ENCODE results near the gene ME3. TPM values are rescaled to one million over a fixed set of nuclear protein-coding genes. Genes with fewer than 3 reads are reported as not detected.

The ME3 gene
- total and polyA plus RNA-seq, 7 experiments from 2014 or later, result 0.48 to 13.7 (median 6.4) TPM

DNA sequence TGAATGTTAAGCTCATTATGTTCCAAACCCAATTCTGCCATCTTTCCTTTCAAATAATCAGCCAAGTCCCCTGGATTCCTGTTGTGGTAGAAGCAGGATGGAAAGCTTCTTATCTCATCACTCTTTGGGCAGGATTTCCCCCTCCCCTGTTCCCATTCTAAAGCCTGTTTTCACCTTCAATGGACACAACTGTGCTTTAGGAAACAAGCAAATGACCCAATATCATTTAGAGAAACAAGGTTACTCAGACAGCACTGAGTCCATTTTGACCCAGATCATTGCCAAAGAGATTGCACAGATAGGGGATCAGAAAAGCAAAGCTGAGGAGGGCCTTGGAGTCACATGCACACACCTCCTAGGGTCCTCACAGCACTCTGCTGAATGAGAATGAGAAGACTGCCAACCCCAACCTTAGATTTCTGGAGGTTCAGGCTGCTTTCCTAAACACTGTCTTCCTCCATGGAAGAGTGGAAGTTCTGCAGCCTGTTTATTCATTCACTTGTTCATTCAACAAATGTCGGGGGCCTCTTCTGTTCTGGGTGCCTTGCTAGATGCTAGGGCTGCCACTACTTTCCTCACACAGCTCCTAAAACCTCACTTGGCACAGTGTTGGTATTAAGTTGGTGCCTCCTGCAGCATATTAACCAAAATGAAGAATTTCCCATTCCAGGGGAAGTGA is 95.3 kb downstream of the ME3 start:
- DNase-seq (no peak), ATAC-seq (no peak)
- Histone ChIP-seq H3K9me3 (ENCODE audit: control insufficient read depth in 2 of 3, low read length in 3 of 3) (no peaks in the 10 kb centered on the region), H3K27me3 (ENCODE audit: control insufficient read depth in 2 of 2, insufficient read depth in 2 of 2, low read length in 2 of 2) (no peaks in the 10 kb centered on the region), H3K4me3 (ENCODE audit: low read length) (no peak overlapping the region), H3K4me1 (ENCODE audit: control insufficient read depth in 2 of 2, insufficient read depth in 2 of 2, low read length in 2 of 2) (no peaks in the 10 kb centered on the region), H3K27ac (ENCODE audit: low read depth, low read length) (no peak overlapping the region), H3K36me3 (ENCODE audit: control insufficient read depth in 2 of 3, insufficient read depth in 3 of 3, low read length in 3 of 3) (no peaks in the 10 kb centered on the region)
- Mint-ChIP-seq H3K27me3 (peaks cover 0 to 3% (median 0%) of the 10 kb centered on the region in 5 donors), H3K27ac (no peak overlapping the region), H3K9me3 (no peaks in the 10 kb centered on the region), H3K36me3 (no peaks in the 10 kb centered on the region), H3K4me3 (no peak overlapping the region), H3K4me1 (peaks cover 0 to 3% (median 0%) of the 10 kb centered on the region in 7 donors)
- intact Hi-C loops (cut with micrococcal nuclease), result no loop called here
- POLR2A ChIA-PET, result no interaction called here
- CTCF ChIA-PET, result no interaction called here

DNA sequence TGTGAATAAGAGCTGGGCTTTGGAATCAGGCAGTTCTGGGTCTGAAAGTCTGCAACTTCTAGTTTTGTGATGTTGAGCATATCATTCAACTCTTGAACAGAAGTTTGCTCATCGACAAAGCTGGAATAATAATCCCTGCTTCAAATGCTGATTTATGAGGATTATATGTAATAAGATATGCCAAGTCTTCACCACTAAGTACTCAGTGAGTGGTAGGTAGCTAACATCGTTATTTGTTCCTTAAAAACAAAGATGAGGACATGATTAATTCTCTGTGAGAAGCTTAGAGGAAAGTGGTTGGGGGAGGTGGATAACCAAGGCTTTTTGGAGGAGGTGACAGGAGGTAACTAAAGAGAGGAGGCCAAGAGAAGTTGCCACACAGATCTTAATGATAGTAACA is 96.5 kb downstream of the ME3 start:
- H3K4me3 ChIP-seq (ENCODE audit: low read length), result no peak overlapping the region
- no peaks in the 10 kb centered on the region for H3K36me3 Mint-ChIP-seq
- no peaks in the 10 kb centered on the region for H3K36me3 ChIP-seq (ENCODE audit: control insufficient read depth in 2 of 3, insufficient read depth in 3 of 3, low read length in 3 of 3)
- no peak overlapping the region for H3K27ac ChIP-seq (ENCODE audit: low read depth, low read length)
- intact Hi-C loops (cut with micrococcal nuclease), result no loop called here
- peaks cover 0 to 3% (median 0%) of the 10 kb centered on the region in 5 donors for H3K27me3 Mint-ChIP-seq
- H3K4me1 ChIP-seq (ENCODE audit: control insufficient read depth in 2 of 2, insufficient read depth in 2 of 2, low read length in 2 of 2), result no peaks in the 10 kb centered on the region
- H3K9me3 ChIP-seq (ENCODE audit: control insufficient read depth in 2 of 3, low read length in 3 of 3), result no peaks in the 10 kb centered on the region
- H3K4me1 Mint-ChIP-seq, result peaks cover 0 to 3% (median 0%) of the 10 kb centered on the region in 7 donors
- no peaks in the 10 kb centered on the region for H3K9me3 Mint-ChIP-seq
- POLR2A ChIA-PET, result no interaction called here
- no peak overlapping the region for H3K27ac Mint-ChIP-seq
- DNase-seq (no peak), ATAC-seq (no peak)
- no peak overlapping the region for H3K4me3 Mint-ChIP-seq
- CTCF ChIA-PET, result no interaction called here
- H3K27me3 ChIP-seq (ENCODE audit: control insufficient read depth in 2 of 2, insufficient read depth in 2 of 2, low read length in 2 of 2), result no peaks in the 10 kb centered on the region

DNA sequence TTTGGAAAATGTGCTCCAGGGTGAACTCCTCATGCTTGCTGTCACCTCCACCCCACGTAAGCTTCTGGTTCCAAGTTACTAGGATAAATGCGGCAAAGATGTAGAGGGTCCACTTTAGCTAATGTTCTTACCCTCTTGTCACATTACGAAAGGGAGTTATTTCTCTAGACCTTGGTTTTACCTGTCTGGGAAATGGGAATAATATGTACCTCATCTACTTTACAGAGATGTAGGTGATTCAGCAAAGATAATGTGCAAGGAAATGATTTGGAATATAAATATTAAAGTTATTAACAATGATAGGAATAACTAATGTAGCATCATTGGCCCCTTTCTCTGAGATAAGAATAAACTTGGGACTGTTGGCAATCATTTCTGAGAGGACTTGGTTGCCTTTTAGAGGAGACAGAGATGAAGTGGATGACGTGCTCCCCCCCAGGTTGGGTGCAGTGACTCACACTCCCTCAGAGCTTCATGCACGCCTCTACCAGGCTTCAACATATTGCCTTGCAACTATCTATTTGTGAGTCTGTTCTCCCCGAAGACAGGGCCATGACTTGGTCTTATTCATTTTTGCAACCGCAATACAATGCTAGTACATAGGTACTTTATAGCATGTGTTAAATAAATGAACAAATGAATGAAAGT is 97.1 kb downstream of the ME3 start:
- DNase-seq (no peak), ATAC-seq (no peak)
- intact Hi-C loops (cut with micrococcal nuclease), result no loop called here
- Histone ChIP-seq H3K27ac (ENCODE audit: low read depth, low read length) (no peak overlapping the region), H3K4me3 (ENCODE audit: low read length) (no peak overlapping the region), H3K27me3 (ENCODE audit: control insufficient read depth in 2 of 2, insufficient read depth in 2 of 2, low read length in 2 of 2) (no peaks in the 10 kb centered on the region), H3K4me1 (ENCODE audit: control insufficient read depth in 2 of 2, insufficient read depth in 2 of 2, low read length in 2 of 2) (no peaks in the 10 kb centered on the region), H3K9me3 (ENCODE audit: control insufficient read depth in 2 of 3, low read length in 3 of 3) (no peaks in the 10 kb centered on the region), H3K36me3 (ENCODE audit: control insufficient read depth in 2 of 3, insufficient read depth in 3 of 3, low read length in 3 of 3) (no peaks in the 10 kb centered on the region)
- H3K4me1 Mint-ChIP-seq, result peaks cover 0 to 3% (median 0%) of the 10 kb centered on the region in 7 donors
- H3K27me3 Mint-ChIP-seq, result peaks cover 0 to 3% (median 0%) of the 10 kb centered on the region in 5 donors
- POLR2A ChIA-PET, result no interaction called here
- H3K27ac Mint-ChIP-seq, result no peak overlapping the region
- no peak overlapping the region for H3K4me3 Mint-ChIP-seq
- H3K9me3 Mint-ChIP-seq, result no peaks in the 10 kb centered on the region
- H3K36me3 Mint-ChIP-seq, result no peaks in the 10 kb centered on the region
- CTCF ChIA-PET, result no interaction called here

DNA sequence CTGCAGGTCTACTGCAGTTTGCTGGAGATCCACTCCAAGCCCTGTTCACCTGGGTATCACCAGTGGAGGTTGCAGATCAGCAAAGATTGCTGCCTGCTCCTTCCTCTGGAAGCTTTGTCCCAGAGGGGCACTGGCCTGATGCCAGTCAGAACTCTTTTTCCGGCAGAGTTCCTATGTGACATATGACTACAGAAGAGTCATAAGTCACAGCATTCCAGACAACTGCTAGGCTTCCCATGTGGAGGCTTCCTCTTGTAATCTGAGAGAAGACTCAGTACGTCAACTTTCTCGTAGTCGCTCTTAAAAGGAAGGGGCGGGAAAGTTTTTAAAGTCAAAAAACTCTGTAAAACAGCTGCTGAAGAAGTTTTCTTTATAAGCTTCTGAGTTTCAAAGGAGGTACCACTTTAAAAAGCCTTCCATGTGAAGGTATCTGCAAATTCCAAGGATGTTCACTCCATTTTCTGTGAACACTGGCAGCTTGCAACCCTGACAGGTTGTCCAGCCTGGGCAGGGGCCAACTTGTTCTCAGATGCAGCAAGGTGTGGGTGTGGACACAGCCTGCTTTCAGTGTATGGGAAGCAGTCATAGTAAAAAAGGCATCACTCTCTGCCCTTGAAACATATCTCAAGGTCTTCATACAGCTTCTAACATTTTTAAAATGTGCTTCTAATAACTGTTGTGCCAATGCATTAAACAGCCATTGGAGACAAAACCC is 97.8 kb downstream of the ME3 start:
- H3K4me3 Mint-ChIP-seq, result no peak overlapping the region
- H3K36me3 Mint-ChIP-seq, result no peaks in the 10 kb centered on the region
- no peak for DNase-seq
- Histone ChIP-seq H3K9me3 (ENCODE audit: control insufficient read depth in 2 of 3, low read length in 3 of 3) (no peaks in the 10 kb centered on the region), H3K4me1 (ENCODE audit: control insufficient read depth in 2 of 2, insufficient read depth in 2 of 2, low read length in 2 of 2) (no peaks in the 10 kb centered on the region), H3K27me3 (ENCODE audit: control insufficient read depth in 2 of 2, insufficient read depth in 2 of 2, low read length in 2 of 2) (no peaks in the 10 kb centered on the region), H3K27ac (ENCODE audit: low read depth, low read length) (no peak overlapping the region), H3K4me3 (ENCODE audit: low read length) (no peak overlapping the region), H3K36me3 (ENCODE audit: control insufficient read depth in 2 of 3, insufficient read depth in 3 of 3, low read length in 3 of 3) (no peaks in the 10 kb centered on the region)
- no peak for ATAC-seq
- peaks cover 0 to 3% (median 0%) of the 10 kb centered on the region in 7 donors for H3K4me1 Mint-ChIP-seq
- H3K9me3 Mint-ChIP-seq, result no peaks in the 10 kb centered on the region
- intact Hi-C loops (cut with micrococcal nuclease), result no loop called here
- no peak overlapping the region for H3K27ac Mint-ChIP-seq
- CTCF ChIA-PET, result no interaction called here
- POLR2A ChIA-PET, result no interaction called here
- peaks cover 0 to 3% (median 0%) of the 10 kb centered on the region in 5 donors for H3K27me3 Mint-ChIP-seq

DNA sequence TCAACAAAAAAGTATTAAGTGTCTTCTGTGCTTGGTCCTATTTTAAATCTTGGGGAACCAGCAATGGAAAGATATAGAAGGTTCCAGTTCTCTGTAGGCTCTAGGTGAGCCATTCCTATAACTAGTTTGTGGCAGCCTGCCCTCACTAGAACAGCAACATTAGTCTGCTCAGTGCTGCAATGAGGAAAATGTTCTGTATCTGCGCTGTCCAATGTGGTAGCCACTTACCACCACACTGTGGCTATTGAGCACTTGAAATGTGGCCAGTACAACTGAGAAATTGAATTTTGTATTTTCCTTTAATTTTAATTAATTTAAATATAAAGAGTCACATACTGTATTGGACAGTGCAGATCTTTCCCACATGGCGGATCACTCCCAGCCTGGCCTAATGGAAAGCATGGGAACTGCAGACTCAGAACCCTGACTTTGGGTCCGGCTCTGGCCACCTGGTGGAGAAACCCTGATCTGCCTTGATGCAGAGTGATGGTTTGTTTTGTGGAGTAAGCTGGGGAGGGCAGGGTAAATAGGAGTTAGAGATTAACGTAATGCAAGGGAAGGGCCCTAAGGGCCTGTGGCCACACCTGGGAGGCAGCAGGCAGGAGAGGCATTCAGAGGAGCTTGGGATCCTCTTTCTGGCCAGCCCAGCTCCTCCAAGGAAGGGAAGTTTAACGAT is 101.0 kb downstream of the ME3 start:
- Histone ChIP-seq H3K4me3 (ENCODE audit: low read length) (no peak overlapping the region), H3K4me1 (ENCODE audit: control insufficient read depth in 2 of 2, insufficient read depth in 2 of 2, low read length in 2 of 2) (no peaks in the 10 kb centered on the region), H3K27me3 (ENCODE audit: control insufficient read depth in 2 of 2, insufficient read depth in 2 of 2, low read length in 2 of 2) (no peaks in the 10 kb centered on the region), H3K36me3 (ENCODE audit: control insufficient read depth in 2 of 3, insufficient read depth in 3 of 3, low read length in 3 of 3) (no peaks in the 10 kb centered on the region), H3K9me3 (ENCODE audit: control insufficient read depth in 2 of 3, low read length in 3 of 3) (no peaks in the 10 kb centered on the region), H3K27ac (ENCODE audit: low read depth, low read length) (no peak overlapping the region)
- ChIA-PET POLR2A (no interaction called here), CTCF (no interaction called here)
- Mint-ChIP-seq H3K36me3 (no peaks in the 10 kb centered on the region), H3K27me3 (peaks cover 0 to 3% (median 0%) of the 10 kb centered on the region in 5 donors), H3K27ac (no peak overlapping the region), H3K4me3 (no peak overlapping the region), H3K4me1 (peaks cover 0 to 1% (median 0%) of the 10 kb centered on the region in 7 donors), H3K9me3 (no peaks in the 10 kb centered on the region)
- no peak for DNase-seq
- intact Hi-C loops (cut with micrococcal nuclease), result no loop called here
- ATAC-seq, result no peak

DNA sequence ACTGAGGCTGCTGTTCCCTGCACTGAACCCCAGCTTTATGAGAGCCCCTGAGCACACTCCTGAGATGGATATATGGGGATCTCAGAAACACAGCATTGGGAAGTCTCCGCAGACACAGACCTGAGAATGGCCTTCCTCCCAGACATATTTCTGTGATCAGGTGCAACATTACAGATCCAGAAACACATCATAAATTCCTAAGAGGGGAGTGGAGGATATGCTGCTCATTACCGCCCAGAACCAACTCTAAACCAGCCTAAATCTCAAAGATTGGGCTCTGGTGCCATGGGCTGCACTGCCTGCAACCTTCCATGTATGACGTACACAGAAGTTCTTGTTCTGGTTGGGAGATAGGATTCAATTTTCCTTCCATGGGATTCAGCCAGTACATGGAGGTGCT is 102.0 kb downstream of the ME3 start:
- Mint-ChIP-seq H3K27me3 (no peaks in the 10 kb centered on the region), H3K4me1 (peaks cover 0 to 1% (median 0%) of the 10 kb centered on the region in 7 donors), H3K4me3 (no peak overlapping the region), H3K9me3 (peaks cover 0 to 1% (median 0%) of the 10 kb centered on the region in 11 donors), H3K36me3 (no peaks in the 10 kb centered on the region), H3K27ac (no peak overlapping the region)
- no peaks in the 10 kb centered on the region for H3K27me3 ChIP-seq (ENCODE audit: control insufficient read depth in 2 of 2, insufficient read depth in 2 of 2, low read length in 2 of 2)
- H3K36me3 ChIP-seq (ENCODE audit: control insufficient read depth in 2 of 3, insufficient read depth in 3 of 3, low read length in 3 of 3), result no peaks in the 10 kb centered on the region
- no peak overlapping the region for H3K27ac ChIP-seq (ENCODE audit: low read depth, low read length)
- no peak overlapping the region for H3K4me3 ChIP-seq (ENCODE audit: low read length)
- POLR2A ChIA-PET, result no interaction called here
- no peak for DNase-seq
- ATAC-seq, result no peak
- no peaks in the 10 kb centered on the region for H3K4me1 ChIP-seq (ENCODE audit: control insufficient read depth in 2 of 2, insufficient read depth in 2 of 2, low read length in 2 of 2)
- H3K9me3 ChIP-seq (ENCODE audit: control insufficient read depth in 2 of 3, low read length in 3 of 3), result no peaks in the 10 kb centered on the region
- intact Hi-C loops (cut with micrococcal nuclease), result no loop called here
- CTCF ChIA-PET, result no interaction called here

All from naive thymus-derived CD4-positive, alpha-beta T cell (primary cell).